HG03135 (cell line): ENCODE data around the gene NAIF1.

Experiments used
- ATAC-seq: cut with Tn5 transposase; IDR thresholded peaks from one replicate; pipeline ENCODE4 v1.9.1; 2021; ENCODE audit warnings: mild to moderate bottlenecking, moderate library complexity; ENCODE audit not compliant: unreplicated experiment

Gene NAIF1

GRCh38 chr9:128102861-128103588, 35.9 kb upstream of the NAIF1 start:
- ATAC-seq, result no peak

DNA sequence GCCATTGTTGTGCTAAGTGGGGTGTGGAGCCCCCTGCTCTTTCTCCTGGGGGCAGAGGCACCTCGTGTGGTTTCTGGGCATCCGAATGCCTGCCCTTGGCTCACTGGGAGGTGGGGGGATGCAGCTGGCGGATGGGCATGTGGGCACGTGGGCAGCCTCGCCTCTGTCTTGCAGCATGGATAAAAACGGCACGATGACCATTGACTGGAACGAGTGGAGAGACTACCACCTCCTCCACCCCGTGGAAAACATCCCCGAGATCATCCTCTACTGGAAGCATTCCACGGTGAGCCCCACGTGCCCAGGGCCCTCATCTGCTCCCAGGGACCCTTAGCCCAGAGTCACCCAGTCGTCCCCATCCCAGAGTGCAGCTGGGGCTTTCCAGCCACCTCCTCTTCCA, 35.1 kb upstream of the NAIF1 start:
- ATAC-seq, result no peak

DNA sequence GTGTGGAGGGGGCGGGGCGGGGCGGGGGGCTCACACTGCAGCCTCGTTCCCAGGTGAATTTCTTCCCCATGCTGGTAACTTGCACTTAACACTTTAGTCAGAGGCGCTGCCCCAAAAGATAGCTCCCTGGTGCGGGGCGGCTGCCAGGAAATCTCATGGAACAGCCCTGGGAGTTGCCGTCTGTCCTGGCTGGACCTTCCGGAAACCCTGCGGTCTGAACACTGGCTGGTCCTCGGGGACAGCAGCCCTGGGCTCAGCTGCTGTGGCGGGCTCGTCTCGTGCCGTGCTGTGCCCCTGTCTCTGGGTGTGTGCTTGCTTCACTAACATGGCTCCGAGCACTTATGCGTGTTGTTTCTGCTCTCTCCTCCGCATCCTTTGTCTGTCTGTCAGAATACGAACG, 34.6 kb upstream of the NAIF1 start:
- ATAC-seq, result no peak

DNA sequence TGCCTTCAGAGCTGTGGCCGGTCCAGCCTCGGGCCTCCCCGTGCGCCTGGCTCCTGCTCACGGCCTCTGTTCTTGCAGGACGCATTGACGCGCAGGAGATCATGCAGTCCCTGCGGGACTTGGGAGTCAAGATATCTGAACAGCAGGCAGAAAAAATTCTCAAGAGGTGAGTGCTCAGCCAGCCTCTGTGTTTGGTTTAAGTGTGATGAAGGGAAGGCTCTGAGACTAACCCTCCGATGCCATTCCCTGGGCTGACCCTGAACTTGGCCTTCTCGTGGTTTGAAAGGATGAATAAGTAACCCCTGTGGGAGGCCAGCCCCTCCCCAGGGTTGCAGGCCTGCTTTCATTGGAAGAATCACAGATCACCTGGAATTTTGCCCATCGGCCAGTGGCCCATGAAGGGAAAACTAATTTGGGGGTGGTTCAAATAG, 34.1 kb upstream of the NAIF1 start:
- no peak for ATAC-seq

- no peak for ATAC-seq
Observed at GRCh38 chr9:128100581-128100980, 33.5 kb upstream of the NAIF1 start.

- ATAC-seq, result no peak
Observed at GRCh38 chr9:128099932-128100491, 32.9 kb upstream of the NAIF1 start.

DNA sequence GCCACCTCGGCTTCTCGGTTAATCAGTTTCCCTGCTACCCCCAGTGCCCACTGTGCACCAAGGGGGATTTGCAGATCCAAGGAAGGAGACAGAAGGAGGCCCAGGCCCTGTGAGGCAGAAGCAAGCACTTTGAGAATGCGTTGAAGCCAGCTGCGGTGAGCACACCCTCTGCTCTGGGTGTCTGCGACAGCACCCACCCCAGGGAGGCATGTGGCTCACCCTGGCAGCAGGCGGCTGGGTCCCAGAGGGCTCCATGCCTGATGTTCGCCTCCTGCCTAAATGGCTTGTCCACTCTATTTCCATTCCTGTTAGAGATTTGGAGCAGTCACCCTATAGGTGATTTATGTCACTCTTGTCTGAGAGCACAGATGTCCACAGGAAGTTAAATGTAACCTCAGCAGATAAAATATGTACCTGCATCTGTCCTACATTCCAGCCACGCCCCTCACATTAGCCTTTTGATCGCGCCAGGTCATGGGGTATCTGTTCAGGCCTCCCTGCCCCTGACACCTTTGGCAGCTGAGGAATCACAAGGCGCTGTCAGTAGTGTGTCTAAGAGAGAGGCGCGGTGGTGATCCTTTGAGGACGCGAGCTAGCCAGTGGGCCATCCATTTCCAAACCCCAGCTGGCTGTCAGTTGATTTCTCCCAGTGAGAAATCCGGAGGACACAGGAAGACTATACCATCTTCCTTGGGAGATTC, 32.3 kb upstream of the NAIF1 start:
- ATAC-seq, result no peak

DNA sequence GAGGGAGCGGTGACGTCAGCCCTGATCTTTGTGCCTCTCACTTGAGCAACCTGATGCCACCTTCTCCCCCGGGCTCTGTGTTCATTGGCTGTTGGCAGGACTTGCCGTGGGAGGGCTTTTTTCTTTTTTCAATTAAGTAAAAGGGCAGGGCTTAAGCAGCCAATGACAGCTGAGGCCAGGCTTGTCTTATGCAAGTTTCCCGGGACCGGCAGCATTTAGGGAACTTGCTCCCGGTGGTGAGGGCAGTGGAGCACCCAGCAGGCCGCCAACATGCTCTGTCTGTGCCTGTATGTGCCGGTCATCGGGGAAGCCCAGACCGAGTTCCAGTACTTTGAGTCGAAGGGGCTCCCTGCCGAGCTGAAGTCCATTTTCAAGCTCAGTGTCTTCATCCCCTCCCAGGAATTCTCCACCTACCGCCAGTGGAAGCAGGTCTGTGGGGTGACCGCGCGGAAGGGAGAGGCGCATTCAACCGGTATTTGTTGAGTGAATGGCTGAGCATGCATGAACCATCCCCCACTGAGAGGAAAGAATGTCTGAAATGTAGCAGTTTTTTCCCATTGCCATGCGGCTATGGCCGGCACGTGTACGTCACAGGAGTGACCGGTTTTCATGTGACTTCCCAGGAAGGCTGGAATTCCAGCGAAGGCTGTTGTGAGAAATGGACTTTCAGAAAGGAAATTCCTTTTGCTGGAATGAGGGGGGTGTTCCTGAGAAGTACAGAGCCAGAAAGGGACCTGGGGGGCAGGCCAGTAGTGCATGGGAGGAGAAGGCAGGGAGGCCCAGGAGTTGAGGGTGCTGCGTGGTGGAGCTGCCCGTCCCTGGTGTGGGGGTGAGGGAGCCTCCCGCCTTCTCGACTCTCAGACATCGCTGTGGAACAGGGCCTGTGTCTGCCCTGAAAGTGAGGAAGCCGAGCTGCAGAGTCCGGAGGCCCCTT, 31.4 kb upstream of the NAIF1 start:
- no peak for ATAC-seq

- no peak for ATAC-seq
Observed at GRCh38 chr9:128097543-128098296, 30.6 kb upstream of the NAIF1 start.

- ATAC-seq, result no peak
Observed at GRCh38 chr9:128096616-128097536, 29.8 kb upstream of the NAIF1 start.

DNA sequence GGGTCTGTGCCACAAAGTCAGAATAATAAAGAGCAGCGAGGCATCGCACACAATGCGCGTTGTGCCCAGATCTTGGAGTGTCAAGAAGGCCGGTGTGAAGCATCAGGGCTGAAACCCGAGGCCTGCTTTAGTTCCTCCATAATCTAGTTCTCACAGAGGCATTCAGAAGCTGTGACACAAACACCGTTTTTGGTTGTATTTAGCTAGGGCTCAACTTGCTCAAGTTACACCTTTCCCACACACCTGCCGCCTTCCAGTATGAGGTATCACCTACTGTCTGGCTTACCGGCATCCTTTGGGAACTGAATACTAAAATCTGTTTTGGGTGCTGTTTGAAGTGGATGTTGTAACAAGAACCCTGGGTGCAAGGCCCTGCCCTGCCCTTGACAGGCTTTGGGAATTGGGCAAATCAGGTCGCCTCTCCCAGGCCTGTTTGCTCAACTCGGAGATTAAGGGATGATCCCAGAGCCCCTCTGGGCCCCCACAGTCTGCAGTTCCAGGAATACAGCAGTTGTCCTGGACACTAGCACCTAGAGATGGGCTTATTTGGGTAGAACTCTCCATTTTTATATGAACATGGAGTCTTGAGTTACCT, 27.9 kb upstream of the NAIF1 start:
- no peak for ATAC-seq

- ATAC-seq, result peak; percentile 85
Observed at GRCh38 chr9:128094166-128094949, 27.2 kb upstream of the NAIF1 start.

DNA sequence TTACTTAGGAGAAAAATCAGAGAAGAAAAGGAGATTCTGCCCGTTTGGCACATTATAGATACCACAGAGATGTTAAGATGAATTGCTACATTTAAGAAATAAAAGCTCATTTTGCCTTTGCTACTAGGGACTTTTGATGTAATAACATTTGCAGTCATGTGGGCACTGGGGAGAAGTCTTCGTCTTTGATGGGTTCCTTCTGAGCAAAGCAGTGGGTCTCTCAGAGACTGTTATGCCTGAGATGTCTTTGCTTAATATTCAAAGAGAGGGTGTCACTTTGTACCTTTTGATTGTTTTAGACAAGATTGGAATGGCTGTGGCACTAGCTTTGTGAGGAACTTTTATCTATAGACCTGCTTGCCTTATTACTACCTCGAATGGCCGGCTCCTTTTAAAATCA, 25.9 kb upstream of the NAIF1 start:
- no peak for ATAC-seq

DNA sequence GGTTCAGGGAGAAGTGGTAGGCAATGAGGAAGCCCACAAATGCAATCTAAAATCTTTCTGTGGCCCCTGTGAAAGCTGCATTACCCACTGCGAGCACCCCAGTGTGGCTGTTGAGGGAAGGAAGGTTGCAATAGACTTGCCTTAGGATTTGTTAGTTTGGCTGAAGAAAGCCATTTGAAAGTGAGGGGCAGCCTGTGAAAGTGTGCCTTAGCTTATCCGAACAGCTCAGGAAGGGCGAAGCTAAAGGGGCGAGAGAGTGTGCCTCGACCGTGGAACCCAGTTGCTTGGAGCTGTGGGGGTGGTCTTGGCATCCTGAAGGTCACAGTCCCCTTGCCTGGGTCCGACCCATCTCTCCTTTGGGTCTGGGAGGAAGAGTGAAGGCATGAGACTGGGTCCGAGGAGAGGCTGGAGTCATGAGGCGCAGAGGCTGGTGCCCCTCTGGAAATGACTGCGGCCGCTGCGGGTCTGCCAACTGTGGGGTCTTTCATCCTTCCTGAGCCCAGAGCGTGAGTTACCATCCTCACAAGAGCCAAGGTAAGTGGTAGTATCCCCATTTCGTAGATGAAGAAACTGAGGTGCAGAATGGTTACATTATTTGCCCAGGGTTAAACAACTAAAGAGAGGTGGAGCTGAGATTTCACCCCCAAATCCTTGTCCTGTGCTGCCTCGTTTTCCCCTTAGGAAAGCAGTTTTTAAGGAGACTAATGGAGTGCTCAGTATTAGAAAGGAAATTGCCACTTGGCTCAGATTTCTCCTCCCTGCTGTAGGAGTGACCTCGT, 25.3 kb upstream of the NAIF1 start:
- ATAC-seq, result no peak

DNA sequence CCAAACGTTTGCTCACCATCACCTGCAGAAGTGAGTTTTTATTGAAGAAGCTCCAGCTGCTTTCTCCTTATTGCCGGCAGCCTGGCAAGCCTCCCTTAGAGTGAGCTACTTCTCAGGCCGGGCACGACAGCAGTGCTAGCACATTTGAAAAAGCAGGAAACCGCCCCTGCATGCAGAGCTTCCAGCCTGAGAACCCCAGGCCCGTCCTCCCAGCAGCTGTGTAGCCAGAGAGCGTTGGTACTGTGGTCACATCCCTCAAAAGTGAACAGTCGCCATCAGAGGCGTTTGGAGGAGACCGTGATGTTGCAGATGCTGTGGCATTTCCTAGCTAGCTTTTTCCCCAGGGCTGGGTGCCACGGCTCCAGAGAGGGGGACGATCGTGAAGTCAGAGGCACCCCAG, 24.5 kb upstream of the NAIF1 start:
- no peak for ATAC-seq

GRCh38 chr9:128091144-128091543, 24.0 kb upstream of the NAIF1 start:
- ATAC-seq, result no peak

DNA sequence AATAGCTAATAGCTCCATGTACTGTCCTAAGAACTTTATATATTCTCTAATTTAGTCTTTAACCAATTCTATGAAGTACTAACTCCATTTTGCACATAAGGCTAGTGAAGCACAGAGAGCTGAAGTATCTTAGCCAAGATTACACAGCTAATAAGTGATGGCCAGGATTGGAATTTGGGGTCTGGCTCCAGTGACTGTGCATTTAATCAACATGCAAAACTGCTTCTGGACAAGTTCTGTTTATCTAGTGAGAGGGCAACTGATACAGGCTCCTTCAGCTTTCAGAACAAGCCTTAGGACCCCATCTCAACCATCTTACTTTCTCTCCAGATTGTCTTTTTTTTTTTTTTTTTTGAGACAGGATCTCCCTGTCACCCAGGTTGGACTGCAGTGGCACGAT, 22.2 kb upstream of the NAIF1 start:
- no peak for ATAC-seq
